SK-N-SH (cell line): ENCODE results near the gene C12orf57. TPM values are rescaled to one million over a fixed set of nuclear protein-coding genes. Genes with fewer than 3 reads are reported as not detected.

Experiments
- CTCF ChIA-PET: fragments of 300-600, 350-600 bp; formaldehyde crosslinking; extraction: SDS; loops from one replicate; lab custom pipeline; 2021; lab: Yijun Ruan, JAX
- POLR2A ChIA-PET: fragments of 350-600 bp; sonication (Branson Sonifier 250); formaldehyde crosslinking; extraction: SDS; loops from one replicate; lab custom pipeline; 2020; ENCODE audit warnings: antibody characterized with exemption, inconsistent platforms; lab: Yijun Ruan, JAX
- DNase-seq: peaks from one replicate; pipeline ENCODE4 v3.0.0; 2012
- H2AFZ ChIP-seq: fragments of 200-600 bp; sonication (generic); 2 replicates; pipeline ENCODE4 v1.8.1; 2016; ENCODE audit warnings: antibody characterized with exemption, mild to moderate bottlenecking, low read depth
- H3F3A ChIP-seq: fragments of 200-600 bp; sonication (generic); replicated peaks from 2 replicates; pipeline ENCODE3; 2016; ENCODE audit warnings: antibody characterized with exemption, mild to moderate bottlenecking; ENCODE audit not compliant: insufficient read depth
- H3K27ac ChIP-seq, 2 experiments: fragments of 200-500 bp in 1 of 2; fragments of 200-600 bp in 1 of 2; sonication (Bioruptor generic) in 1 of 2; sonication (generic), shearing (Covaris generic) in 1 of 2; 2 replicates each; pipeline versions ENCODE4 v1.5.1 to v1.6.1; 2014 to 2016; ENCODE audit warnings: low read depth in 2 of 2, inconsistent platforms in 1 of 2, low read length in 1 of 2, mild to moderate bottlenecking in 1 of 2, mixed read lengths in 1 of 2
- H3K27me3 ChIP-seq: fragments of 200-600 bp; sonication (generic), shearing (Covaris generic); 2 replicates; pipeline ENCODE4 v1.6.1; 2016; ENCODE audit warnings: mixed run types; ENCODE audit not compliant: insufficient read depth
- H3K36me3 ChIP-seq, 2 experiments: fragments of 200-500 bp in 1 of 2; fragments of 200-600 bp in 1 of 2; sonication (Bioruptor generic) in 1 of 2; sonication (generic) in 1 of 2; replicated peaks in 1 of 2; 2 replicates each; pipeline versions ENCODE3 to v1.5.1; 2014 to 2016; ENCODE audit warnings: low read length in 1 of 2, mild to moderate bottlenecking in 1 of 2; ENCODE audit not compliant: insufficient read depth in 2 of 2, control insufficient read depth in 1 of 2
- H3K4me1 ChIP-seq, 2 experiments: fragments of 200-500 bp in 1 of 2; fragments of 200-600 bp in 1 of 2; sonication (Bioruptor generic) in 1 of 2; sonication (generic), shearing (Covaris generic) in 1 of 2; 2 replicates each; pipeline versions ENCODE4 v1.5.1 to v1.6.1; 2014 to 2016; ENCODE audit warnings: low read depth in 1 of 2, low read length in 1 of 2, mixed run types in 1 of 2; ENCODE audit not compliant: insufficient read depth in 2 of 2, control insufficient read depth in 1 of 2
- H3K4me2 ChIP-seq: fragments of 200-600 bp; sonication (generic), shearing (Covaris generic); 2 replicates; pipeline ENCODE4 v1.6.1; 2017; ENCODE audit warnings: mixed run types
- H3K4me3 ChIP-seq, 2 experiments: fragments of 200-500 bp in 1 of 2; fragments of 200-600 bp in 1 of 2; sonication (Bioruptor generic) in 1 of 2; sonication (generic), shearing (Covaris generic) in 1 of 2; 2 replicates each; pipeline versions ENCODE4 v1.5.1 to v1.8.1; 2014 to 2016; ENCODE audit warnings: low read depth in 2 of 2, inconsistent platforms in 1 of 2, low read length in 1 of 2, mild to moderate bottlenecking in 1 of 2, mixed read lengths in 1 of 2, moderate library complexity in 1 of 2
- H3K79me2 ChIP-seq: fragments of 200-600 bp; sonication (generic); 2 replicates; pipeline ENCODE4 v1.8.1; 2017; ENCODE audit warnings: mild to moderate bottlenecking; ENCODE audit not compliant: insufficient read depth
- H3K9ac ChIP-seq: fragments of 200-600 bp; sonication (generic); 2 replicates; pipeline ENCODE4 v1.6.1; 2017; ENCODE audit warnings: mixed run types
- H3K9me2 ChIP-seq: fragments of 200-600 bp; sonication (generic); 2 replicates; pipeline ENCODE4 v1.6.1; 2017; ENCODE audit warnings: mixed run types
- H3K9me3 ChIP-seq: fragments of 200-600 bp; sonication (generic); 2 replicates; pipeline ENCODE4 v1.6.1; 2017; ENCODE audit warnings: mixed run types, mild to moderate bottlenecking, moderate library complexity
- H4K20me1 ChIP-seq: fragments of 200-600 bp; sonication (generic); 2 replicates; pipeline ENCODE4 v1.6.1; 2017; ENCODE audit warnings: mild to moderate bottlenecking, mixed run types; ENCODE audit not compliant: insufficient read depth
- CHD2 ChIP-seq: fragments of 150-350 bp; IDR thresholded peaks from 2 replicates; pipeline ENCODE4 v1.6.1; 2018; ENCODE audit warnings: low read length; ENCODE audit not compliant: partially characterized antibody
- ELF1 ChIP-seq: IDR thresholded peaks from 2 replicates; pipeline ENCODE4 v1.4.0; 2012
- EP300 ChIP-seq, 2 experiments: IDR thresholded peaks; 2 replicates each; pipeline versions ENCODE4 v1.4.0 to v1.6.1; 2012; ENCODE audit warnings: borderline replicate concordance in 1 of 2, low read depth in 1 of 2, low read length in 1 of 2
- FOXJ3 ChIP-seq: sonication (generic); formaldehyde crosslinking; IDR thresholded peaks from 2 replicates; pipeline ENCODE4 v1.5.1; 2020; ENCODE audit warnings: mild to moderate bottlenecking, missing genetic modification reagents
- FOXM1 ChIP-seq: IDR thresholded peaks from 2 replicates; pipeline ENCODE4 v1.4.0; 2012; ENCODE audit warnings: low read depth, mild to moderate bottlenecking
- GABPA ChIP-seq: IDR thresholded peaks from 2 replicates; pipeline ENCODE4 v1.4.0; 2012; ENCODE audit warnings: low read depth, mild to moderate bottlenecking
- JUND ChIP-seq: IDR thresholded peaks from 2 replicates; pipeline ENCODE4 v1.4.0; 2012
- MEF2A ChIP-seq: IDR thresholded peaks from 2 replicates; pipeline ENCODE4 v1.4.0; 2012; ENCODE audit warnings: low read depth, borderline replicate concordance
- MXI1 ChIP-seq: IDR thresholded peaks from 2 replicates; pipeline ENCODE4 v1.6.1; 2012; ENCODE audit warnings: mild to moderate bottlenecking, low read depth, low read length, improper control_type of control experiment
- NFIC ChIP-seq: IDR thresholded peaks from 2 replicates; pipeline ENCODE4 v1.4.0; 2012; ENCODE audit warnings: borderline replicate concordance
- NRF1 ChIP-seq: IDR thresholded peaks from 2 replicates; pipeline ENCODE4 v1.6.1; 2012; ENCODE audit warnings: low read depth, mild to moderate bottlenecking, low read length
- RAD21 ChIP-seq: IDR thresholded peaks from 2 replicates; pipeline ENCODE4 v1.6.1; 2012; ENCODE audit warnings: mild to moderate bottlenecking, low read length
- RXRA ChIP-seq: IDR thresholded peaks from 2 replicates; pipeline ENCODE4 v1.4.0; 2012; ENCODE audit warnings: low read depth, mild to moderate bottlenecking, borderline replicate concordance
- WGBS: methylation state at CpG from one replicate; pipeline ENCODE4 v1.1.6; 2017; ENCODE audit warnings: low lambda C conversion rate; 5-methylcytosine and 5-hydroxymethylcytosine counted together
- polyA plus RNA-seq, 3 experiments: library from polyadenylated mRNA; depleted of rRNA; stranded (reverse); fragments of >200 nt; gene quantifications; 2 replicates each; pipeline ENCODE4 v1.2.3, GENCODE V29; 2012
- TF ChIP-seq, protein P1 (sequence below): IDR thresholded peaks from 2 replicates; pipeline ENCODE4; 2012
- TF ChIP-seq, protein P2 (sequence below): fragments of 150-350 bp; IDR thresholded peaks from 2 replicates; pipeline ENCODE4 v1.6.1; 2016; ENCODE audit warnings: mild to moderate bottlenecking, low read depth, low read length
- TF ChIP-seq, protein P3 (sequence below): IDR thresholded peaks from 2 replicates; pipeline ENCODE4 v1.4.0; 2012; ENCODE audit warnings: low read depth
- TF ChIP-seq, protein P4 (sequence below): IDR thresholded peaks from 2 replicates; pipeline ENCODE4 v1.4.0; 2012; ENCODE audit warnings: low read depth, borderline replicate concordance
- TF ChIP-seq, protein P5 (sequence below): fragments of 200-600 bp; sonication (generic); IDR thresholded peaks from 2 replicates; pipeline ENCODE4 v1.6.1; 2017; ENCODE audit warnings: antibody characterized with exemption, mild to moderate bottlenecking, moderate library complexity
- TF ChIP-seq, protein P6 (sequence below): IDR thresholded peaks from 2 replicates; pipeline ENCODE4 v1.6.1; 2012; ENCODE audit warnings: mild to moderate bottlenecking, low read depth, low read length, moderate library complexity

Gene C12orf57
- polyA plus RNA-seq, 1 of the 3 experiments (the other 2 are of a cell fraction) = 659 TPM

DNA sequence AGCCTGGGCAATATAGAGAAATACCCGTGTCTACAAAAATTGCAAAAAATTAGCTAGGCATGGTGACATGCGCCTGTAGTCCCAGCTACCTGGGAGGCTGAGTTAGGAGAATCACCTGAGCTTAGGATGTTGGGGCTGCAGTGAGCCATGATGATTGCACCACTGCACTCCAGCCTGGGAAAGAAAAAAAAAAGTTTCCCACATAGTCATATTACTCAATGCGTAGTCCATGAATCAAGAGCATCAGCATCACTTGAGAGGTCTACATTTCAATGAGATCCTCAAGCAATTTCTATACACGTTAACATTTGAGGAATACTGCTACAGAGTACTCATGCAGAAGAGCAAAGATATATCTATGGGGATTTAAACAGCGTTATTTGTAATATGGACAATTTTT is 44.4 kb upstream of the C12orf57 start:
- no peak overlapping the region for H2AFZ ChIP-seq
- no peak overlapping the region for H3K9ac ChIP-seq
- H4K20me1 ChIP-seq = no peaks in the 10 kb centered on the region
- TF ChIP-seq MXI1 = no peak
- no peak for TF ChIP-seq ELF1
- no peak for TF ChIP-seq NRF1
- no peak for TF ChIP-seq EP300 (IDR thresholded peaks at IDR 0.05; ENCODE audit: borderline replicate concordance in 1 of 2, low read depth in 1 of 2, low read length in 1 of 2)
- TF ChIP-seq, protein P1, sequence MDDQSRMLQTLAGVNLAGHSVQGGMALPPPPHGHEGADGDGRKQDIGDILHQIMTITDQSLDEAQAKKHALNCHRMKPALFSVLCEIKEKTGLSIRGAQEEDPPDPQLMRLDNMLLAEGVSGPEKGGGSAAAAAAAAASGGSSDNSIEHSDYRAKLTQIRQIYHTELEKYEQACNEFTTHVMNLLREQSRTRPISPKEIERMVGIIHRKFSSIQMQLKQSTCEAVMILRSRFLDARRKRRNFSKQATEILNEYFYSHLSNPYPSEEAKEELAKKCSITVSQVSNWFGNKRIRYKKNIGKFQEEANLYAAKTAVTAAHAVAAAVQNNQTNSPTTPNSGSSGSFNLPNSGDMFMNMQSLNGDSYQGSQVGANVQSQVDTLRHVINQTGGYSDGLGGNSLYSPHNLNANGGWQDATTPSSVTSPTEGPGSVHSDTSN = no peak
- TF ChIP-seq, protein P2, sequence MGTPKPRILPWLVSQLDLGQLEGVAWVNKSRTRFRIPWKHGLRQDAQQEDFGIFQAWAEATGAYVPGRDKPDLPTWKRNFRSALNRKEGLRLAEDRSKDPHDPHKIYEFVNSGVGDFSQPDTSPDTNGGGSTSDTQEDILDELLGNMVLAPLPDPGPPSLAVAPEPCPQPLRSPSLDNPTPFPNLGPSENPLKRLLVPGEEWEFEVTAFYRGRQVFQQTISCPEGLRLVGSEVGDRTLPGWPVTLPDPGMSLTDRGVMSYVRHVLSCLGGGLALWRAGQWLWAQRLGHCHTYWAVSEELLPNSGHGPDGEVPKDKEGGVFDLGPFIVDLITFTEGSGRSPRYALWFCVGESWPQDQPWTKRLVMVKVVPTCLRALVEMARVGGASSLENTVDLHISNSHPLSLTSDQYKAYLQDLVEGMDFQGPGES = no peak
- TF ChIP-seq RXRA = no peak
- TF ChIP-seq, protein P3, sequence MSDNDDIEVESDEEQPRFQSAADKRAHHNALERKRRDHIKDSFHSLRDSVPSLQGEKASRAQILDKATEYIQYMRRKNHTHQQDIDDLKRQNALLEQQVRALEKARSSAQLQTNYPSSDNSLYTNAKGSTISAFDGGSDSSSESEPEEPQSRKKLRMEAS = no peak
- TF ChIP-seq JUND = no peak
- TF ChIP-seq, protein P4, sequence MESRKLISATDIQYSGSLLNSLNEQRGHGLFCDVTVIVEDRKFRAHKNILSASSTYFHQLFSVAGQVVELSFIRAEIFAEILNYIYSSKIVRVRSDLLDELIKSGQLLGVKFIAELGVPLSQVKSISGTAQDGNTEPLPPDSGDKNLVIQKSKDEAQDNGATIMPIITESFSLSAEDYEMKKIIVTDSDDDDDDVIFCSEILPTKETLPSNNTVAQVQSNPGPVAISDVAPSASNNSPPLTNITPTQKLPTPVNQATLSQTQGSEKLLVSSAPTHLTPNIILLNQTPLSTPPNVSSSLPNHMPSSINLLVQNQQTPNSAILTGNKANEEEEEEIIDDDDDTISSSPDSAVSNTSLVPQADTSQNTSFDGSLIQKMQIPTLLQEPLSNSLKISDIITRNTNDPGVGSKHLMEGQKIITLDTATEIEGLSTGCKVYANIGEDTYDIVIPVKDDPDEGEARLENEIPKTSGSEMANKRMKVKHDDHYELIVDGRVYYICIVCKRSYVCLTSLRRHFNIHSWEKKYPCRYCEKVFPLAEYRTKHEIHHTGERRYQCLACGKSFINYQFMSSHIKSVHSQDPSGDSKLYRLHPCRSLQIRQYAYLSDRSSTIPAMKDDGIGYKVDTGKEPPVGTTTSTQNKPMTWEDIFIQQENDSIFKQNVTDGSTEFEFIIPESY = no peak
- TF ChIP-seq, protein P5, sequence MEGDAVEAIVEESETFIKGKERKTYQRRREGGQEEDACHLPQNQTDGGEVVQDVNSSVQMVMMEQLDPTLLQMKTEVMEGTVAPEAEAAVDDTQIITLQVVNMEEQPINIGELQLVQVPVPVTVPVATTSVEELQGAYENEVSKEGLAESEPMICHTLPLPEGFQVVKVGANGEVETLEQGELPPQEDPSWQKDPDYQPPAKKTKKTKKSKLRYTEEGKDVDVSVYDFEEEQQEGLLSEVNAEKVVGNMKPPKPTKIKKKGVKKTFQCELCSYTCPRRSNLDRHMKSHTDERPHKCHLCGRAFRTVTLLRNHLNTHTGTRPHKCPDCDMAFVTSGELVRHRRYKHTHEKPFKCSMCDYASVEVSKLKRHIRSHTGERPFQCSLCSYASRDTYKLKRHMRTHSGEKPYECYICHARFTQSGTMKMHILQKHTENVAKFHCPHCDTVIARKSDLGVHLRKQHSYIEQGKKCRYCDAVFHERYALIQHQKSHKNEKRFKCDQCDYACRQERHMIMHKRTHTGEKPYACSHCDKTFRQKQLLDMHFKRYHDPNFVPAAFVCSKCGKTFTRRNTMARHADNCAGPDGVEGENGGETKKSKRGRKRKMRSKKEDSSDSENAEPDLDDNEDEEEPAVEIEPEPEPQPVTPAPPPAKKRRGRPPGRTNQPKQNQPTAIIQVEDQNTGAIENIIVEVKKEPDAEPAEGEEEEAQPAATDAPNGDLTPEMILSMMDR = no peak
- no peak for TF ChIP-seq GABPA
- TF ChIP-seq MEF2A = no peak
- TF ChIP-seq FOXJ3 (CRISPR knock-in tag) = no peak
- TF ChIP-seq, protein P6, sequence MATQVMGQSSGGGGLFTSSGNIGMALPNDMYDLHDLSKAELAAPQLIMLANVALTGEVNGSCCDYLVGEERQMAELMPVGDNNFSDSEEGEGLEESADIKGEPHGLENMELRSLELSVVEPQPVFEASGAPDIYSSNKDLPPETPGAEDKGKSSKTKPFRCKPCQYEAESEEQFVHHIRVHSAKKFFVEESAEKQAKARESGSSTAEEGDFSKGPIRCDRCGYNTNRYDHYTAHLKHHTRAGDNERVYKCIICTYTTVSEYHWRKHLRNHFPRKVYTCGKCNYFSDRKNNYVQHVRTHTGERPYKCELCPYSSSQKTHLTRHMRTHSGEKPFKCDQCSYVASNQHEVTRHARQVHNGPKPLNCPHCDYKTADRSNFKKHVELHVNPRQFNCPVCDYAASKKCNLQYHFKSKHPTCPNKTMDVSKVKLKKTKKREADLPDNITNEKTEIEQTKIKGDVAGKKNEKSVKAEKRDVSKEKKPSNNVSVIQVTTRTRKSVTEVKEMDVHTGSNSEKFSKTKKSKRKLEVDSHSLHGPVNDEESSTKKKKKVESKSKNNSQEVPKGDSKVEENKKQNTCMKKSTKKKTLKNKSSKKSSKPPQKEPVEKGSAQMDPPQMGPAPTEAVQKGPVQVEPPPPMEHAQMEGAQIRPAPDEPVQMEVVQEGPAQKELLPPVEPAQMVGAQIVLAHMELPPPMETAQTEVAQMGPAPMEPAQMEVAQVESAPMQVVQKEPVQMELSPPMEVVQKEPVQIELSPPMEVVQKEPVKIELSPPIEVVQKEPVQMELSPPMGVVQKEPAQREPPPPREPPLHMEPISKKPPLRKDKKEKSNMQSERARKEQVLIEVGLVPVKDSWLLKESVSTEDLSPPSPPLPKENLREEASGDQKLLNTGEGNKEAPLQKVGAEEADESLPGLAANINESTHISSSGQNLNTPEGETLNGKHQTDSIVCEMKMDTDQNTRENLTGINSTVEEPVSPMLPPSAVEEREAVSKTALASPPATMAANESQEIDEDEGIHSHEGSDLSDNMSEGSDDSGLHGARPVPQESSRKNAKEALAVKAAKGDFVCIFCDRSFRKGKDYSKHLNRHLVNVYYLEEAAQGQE = no peak
- TF ChIP-seq CHD2 = no peak
- no peak for TF ChIP-seq RAD21
- no peak for TF ChIP-seq FOXM1
- TF ChIP-seq NFIC = no peak
- 83% methylated on average over 5 of the region's 5 CpGs for WGBS
- DNase-seq = no peak
- H3K4me2 ChIP-seq = no peak overlapping the region
- H3K27me3 ChIP-seq = no peaks in the 10 kb centered on the region
- no peaks in the 10 kb centered on the region for H3K36me3 ChIP-seq
- ChIA-PET CTCF (interaction anchor here (1.0 to 2.1 kb wide), 5 partner anchors 8 to 45 kb away, joined by 3 to 9 read pairs (median 5); no protein-coding TSS in a partner anchor), POLR2A (no interaction called here)
- peaks cover 4 to 9% of the 10 kb centered on the region in 2 experiments; a peak in 2 of 4 replicates for H3K4me1 ChIP-seq
- H3K9me2 ChIP-seq = no peaks in the 10 kb centered on the region
- H3K9me3 ChIP-seq = no peaks in the 10 kb centered on the region
- no peaks in the 10 kb centered on the region for H3K79me2 ChIP-seq
- no peak overlapping the region for H3K27ac ChIP-seq
- H3F3A ChIP-seq = no peaks in the 10 kb centered on the region
- H3K4me3 ChIP-seq = no peak overlapping the region
